Right atrium auricular region (tissue), 2 donors: ENCODE measurements around the gene RAD51B. TPM values are rescaled to one million over a fixed set of nuclear protein-coding genes. Genes with fewer than 3 reads are reported as not detected.

Experiments used
- DNase-seq: peaks from one replicate; pipeline ENCODE4 v3.0.0-alpha.2; 2019; ENCODE audit warnings: low spot score
- H3K27ac ChIP-seq, 2 donors: fragments of 200-600 bp; sonication (generic); 1 replicate in 1 of 2; 2 replicates in 1 of 2; pipeline ENCODE4 v1.5.1; 2016 to 2019
- H3K27me3 ChIP-seq, 2 donors: fragments of 200-600 bp; sonication (generic); one replicate each; pipeline versions ENCODE4 v1.5.1 to v1.6.0; 2017 to 2019
- H3K36me3 ChIP-seq: fragments of 200-600 bp; sonication (generic); one replicate; pipeline ENCODE4 v1.5.1; 2016
- H3K4me1 ChIP-seq, 2 donors: fragments of 200-600 bp; sonication (generic); one replicate each; pipeline versions ENCODE4 v1.5.1 to v1.6.0; 2017 to 2019
- H3K4me3 ChIP-seq, 2 donors: fragments of 200-600 bp; sonication (generic); 1 replicate in 1 of 2; 2 replicates in 1 of 2; pipeline ENCODE4 v1.5.1; 2017 to 2019; ENCODE audit warnings: mild to moderate bottlenecking in 1 of 2, moderate library complexity in 1 of 2
- H3K9me3 ChIP-seq, 2 donors: fragments of 200-600 bp; sonication (generic); one replicate each; pipeline ENCODE4 v1.5.1; 2019
- total RNA-seq, 2 donors: library from RNA; depleted of rRNA; stranded (reverse); fragments of >200 nt; gene quantifications; one replicate each; pipeline ENCODE4 v1.1.0, GENCODE V29; 2016
- TF ChIP-seq, protein P1 (sequence below), 2 donors: fragments of 200-600 bp; sonication (generic); IDR thresholded peaks; one replicate each; pipeline ENCODE4 v1.5.1; 2019; ENCODE audit warnings: antibody characterized with exemption in 2 of 2

The RAD51B gene
- total RNA-seq, 2 donors from 2014 or later, result 1.2 to 1.5 TPM

- TF ChIP-seq, protein P1, sequence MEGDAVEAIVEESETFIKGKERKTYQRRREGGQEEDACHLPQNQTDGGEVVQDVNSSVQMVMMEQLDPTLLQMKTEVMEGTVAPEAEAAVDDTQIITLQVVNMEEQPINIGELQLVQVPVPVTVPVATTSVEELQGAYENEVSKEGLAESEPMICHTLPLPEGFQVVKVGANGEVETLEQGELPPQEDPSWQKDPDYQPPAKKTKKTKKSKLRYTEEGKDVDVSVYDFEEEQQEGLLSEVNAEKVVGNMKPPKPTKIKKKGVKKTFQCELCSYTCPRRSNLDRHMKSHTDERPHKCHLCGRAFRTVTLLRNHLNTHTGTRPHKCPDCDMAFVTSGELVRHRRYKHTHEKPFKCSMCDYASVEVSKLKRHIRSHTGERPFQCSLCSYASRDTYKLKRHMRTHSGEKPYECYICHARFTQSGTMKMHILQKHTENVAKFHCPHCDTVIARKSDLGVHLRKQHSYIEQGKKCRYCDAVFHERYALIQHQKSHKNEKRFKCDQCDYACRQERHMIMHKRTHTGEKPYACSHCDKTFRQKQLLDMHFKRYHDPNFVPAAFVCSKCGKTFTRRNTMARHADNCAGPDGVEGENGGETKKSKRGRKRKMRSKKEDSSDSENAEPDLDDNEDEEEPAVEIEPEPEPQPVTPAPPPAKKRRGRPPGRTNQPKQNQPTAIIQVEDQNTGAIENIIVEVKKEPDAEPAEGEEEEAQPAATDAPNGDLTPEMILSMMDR (IDR thresholded peaks at IDR 0.05), result no peak
- Histone ChIP-seq H3K27ac (no peak overlapping the region), H3K4me1 (peaks cover 0 to 3% of the 10 kb centered on the region in 2 donors), H3K27me3 (no peaks in the 10 kb centered on the region), H3K4me3 (no peak overlapping the region), H3K9me3 (no peaks in the 10 kb centered on the region), H3K36me3 (peaks cover 96% of the 10 kb centered on the region)
- no peak for DNase-seq
These were observed 35.2 kb upstream of the RAD51B start for GRCh38 chr14:67784244-67784823.

DNA sequence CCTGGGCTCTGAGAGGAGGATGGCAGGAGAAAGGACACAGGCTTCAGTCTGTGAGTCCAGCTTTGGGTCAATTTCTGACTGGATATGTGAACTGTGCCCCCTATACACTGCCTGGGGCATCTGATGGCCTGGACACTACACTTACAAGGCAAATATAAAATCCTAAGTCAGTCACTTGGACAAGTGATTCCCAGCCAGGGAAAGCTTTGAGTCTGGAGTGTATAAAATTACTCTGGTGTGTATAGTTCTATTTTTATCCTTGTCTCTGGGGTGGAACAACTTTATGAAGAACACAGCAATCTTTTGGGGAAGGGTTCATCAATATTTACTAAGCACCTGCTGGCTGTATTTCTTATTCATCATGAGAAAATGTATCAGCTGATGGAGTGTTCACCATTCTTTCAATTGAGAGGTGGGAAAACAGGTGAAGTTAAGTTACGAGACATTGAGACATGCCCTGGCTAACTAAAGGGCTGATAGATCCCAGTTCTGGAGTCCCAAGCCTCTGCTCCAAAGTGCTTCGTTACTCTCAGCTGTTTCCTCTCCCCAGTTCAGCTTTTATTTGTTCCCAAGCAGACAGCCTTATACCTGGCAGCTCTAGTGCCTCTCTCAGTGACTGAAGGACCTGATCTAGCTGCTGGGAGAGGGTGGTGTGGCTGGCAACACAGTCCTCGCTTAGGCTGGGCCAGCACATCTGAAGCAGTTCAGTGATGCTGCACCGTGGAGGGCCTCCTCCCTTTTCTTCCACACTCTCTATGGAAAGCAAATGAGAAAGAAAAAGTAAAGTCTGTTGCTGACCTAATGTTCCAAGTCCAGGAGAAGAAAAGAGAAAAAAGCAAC is 34.1 kb upstream of the RAD51B start:
- Histone ChIP-seq H3K4me1 (peaks cover 0 to 3% of the 10 kb centered on the region in 2 donors), H3K27me3 (no peaks in the 10 kb centered on the region), H3K27ac (no peak overlapping the region), H3K4me3 (no peak overlapping the region), H3K36me3 (peaks cover 96% of the 10 kb centered on the region), H3K9me3 (no peaks in the 10 kb centered on the region)
- no peak for DNase-seq
- TF ChIP-seq, protein P1 (IDR thresholded peaks at IDR 0.05), result no peak

DNA sequence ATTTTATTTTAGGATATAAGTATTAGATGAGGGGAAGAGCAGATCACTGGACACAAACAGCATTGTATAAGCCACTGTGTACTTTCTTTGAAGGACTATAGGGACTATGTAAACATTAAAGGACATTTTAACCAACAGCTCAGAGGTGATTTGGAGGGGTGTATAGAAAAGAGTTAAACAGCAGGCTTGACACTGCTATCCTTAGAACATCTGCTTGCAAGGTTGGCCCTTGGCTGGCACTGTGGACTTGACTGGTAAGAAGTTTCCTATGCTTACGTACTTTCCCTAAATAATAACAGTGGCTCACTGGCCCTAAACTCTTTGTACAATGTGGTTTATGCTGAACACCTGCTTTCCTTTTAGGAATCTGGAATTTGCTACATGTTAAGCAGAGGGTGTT is 31.9 kb upstream of the RAD51B start:
- no peak for DNase-seq
- H3K27ac ChIP-seq, result no peak overlapping the region
- H3K4me3 ChIP-seq, result no peak overlapping the region
- H3K27me3 ChIP-seq, result no peaks in the 10 kb centered on the region
- H3K4me1 ChIP-seq, result peaks cover 0 to 3% of the 10 kb centered on the region in 2 donors
- peaks cover 77% of the 10 kb centered on the region for H3K36me3 ChIP-seq
- no peaks in the 10 kb centered on the region for H3K9me3 ChIP-seq
- TF ChIP-seq, protein P1 (IDR thresholded peaks at IDR 0.05), result no peak

DNA sequence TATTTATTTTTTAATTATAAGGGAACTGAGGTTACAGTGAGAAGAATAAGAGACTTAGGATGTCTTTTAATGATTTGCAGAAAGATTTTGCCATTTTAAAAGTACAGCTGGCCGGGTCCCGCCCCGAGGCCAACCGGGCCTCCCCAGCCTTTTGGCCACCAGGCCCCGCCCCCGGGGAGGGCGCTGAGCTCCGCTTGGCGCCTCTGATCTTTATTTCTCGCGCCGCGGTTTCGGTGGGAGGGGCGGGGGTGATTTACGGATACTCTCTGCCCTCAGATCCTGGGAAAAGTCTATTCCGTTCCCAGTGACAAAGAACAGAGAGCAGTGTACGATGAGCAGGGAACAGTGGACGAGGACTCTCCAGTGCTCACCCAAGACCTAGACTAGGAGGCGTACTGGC is 20.8 kb upstream of the RAD51B start:
- H3K36me3 ChIP-seq, result peaks cover 90% of the 10 kb centered on the region
- DNase-seq, result no peak
- TF ChIP-seq, protein P1 (IDR thresholded peaks at IDR 0.05), result no peak

GRCh38 chr14:67800743-67801142 is 18.8 kb upstream of the RAD51B start:
- Histone ChIP-seq H3K9me3 (no peaks in the 10 kb centered on the region), H3K27me3 (no peaks in the 10 kb centered on the region), H3K27ac (no peak overlapping the region), H3K4me1 (no peaks in the 10 kb centered on the region), H3K4me3 (no peak overlapping the region), H3K36me3 (peaks cover 90% of the 10 kb centered on the region)
- TF ChIP-seq, protein P1 (IDR thresholded peaks at IDR 0.05), result no peak
- no peak for DNase-seq

More for the DNA sequence above, 20.8 kb upstream of the RAD51B start:
- H3K27me3 ChIP-seq, result no peaks in the 10 kb centered on the region
- no peak overlapping the region for H3K4me3 ChIP-seq
- no peaks in the 10 kb centered on the region for H3K9me3 ChIP-seq
- H3K27ac ChIP-seq, result no peak overlapping the region
- no peaks in the 10 kb centered on the region for H3K4me1 ChIP-seq
